HG02938 (cell line): Measurements from ENCODE around the gene TLE3.
A peak's percentile ranks its signal among the peaks of the same experiment; 100 is the strongest.
"Not testable (repeated sequence)": the region's sequence is repeated elsewhere in the genome, so short reads cannot be mapped to it uniquely, and the experiment has no call there.

ENCODE experiments used
- ATAC-seq: cut with Tn5 transposase; IDR thresholded peaks from one replicate; pipeline ENCODE4 v1.9.1; 2021; ENCODE audit warnings: mild to moderate bottlenecking, moderate library complexity; ENCODE audit not compliant: unreplicated experiment

TLE3 gene

DNA sequence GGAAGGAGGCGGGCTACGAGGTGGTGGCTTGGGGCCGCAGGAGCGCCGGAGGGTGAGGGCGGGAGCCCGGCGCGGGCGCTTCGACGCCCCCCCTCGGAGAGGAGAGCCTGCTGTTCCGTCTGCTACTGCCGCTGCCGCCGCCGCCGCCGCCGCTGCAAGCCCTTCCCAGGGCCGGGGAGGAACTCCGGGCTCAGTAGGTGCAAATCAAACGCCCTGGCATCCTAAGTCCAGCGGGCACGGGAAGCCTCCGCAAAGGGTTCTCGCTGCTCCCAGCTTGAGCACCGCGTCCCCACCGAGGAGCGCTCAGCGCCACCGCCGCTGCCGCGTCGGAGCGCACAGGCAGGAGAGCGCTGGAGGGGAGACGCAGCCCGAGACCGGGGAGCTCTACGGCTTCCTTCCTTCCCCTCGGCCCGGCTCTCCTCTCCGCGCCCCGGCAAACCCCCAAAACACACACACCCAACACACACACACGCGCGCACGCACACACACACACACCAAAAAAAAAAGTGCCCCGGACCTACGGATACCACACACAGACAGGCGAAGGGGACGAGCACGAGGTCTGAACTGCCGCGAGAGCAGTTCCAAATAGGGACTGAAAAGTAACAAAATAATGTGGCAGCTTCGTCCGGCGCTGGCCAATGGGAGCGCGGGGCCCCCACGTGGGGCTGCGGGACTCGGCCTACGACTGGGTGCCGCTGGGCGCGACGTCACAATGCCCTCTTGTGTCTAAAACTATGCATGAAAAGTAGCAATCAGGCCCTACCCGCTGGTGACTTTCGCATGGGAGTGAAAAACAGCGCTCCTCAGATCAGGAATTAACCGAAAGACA, at the start of gene TLE3:
Gene TLE3 (minus strand): TSS at position 597 of the 832 bp plus-strand sequence. CDS start 1,119 bp downstream, outside the sequence.
- peak; percentile 55 for ATAC-seq

DNA sequence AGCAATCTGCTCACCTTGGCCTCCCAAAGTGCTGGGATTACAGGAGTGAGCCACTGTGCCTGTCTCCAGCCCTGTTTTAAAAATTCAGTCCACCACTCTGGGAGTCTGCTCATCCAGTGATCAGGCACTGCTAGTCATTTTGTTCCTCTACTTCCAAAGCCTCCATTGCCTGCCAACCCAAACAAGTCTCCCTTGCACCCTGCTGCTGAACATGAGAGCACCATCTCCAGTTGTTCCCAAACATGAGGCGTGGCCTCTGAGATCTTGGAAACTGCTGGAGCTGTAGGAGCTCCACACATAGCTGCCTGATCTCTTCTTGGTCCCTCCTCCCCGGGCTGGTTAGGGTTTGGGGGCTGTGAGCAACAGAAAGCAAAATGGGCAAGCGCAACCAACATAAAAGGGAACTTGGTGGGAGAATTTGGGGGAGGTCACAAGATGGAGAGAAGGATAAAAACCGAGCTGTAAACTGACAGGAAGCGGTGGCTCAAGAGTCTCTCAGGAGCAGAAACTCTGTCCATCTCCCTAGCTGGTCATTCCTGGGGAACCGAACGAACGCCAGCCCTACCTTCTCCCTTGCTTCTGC, 49.6 kb upstream of the TLE3 start:
- no peak for ATAC-seq

GRCh38 chr15:70146771-70147170, 49.1 kb upstream of the TLE3 start:
- ATAC-seq, result no peak

- no peak for ATAC-seq
These were observed 48.4 kb upstream of the TLE3 start for GRCh38 chr15:70146162-70146561.

DNA sequence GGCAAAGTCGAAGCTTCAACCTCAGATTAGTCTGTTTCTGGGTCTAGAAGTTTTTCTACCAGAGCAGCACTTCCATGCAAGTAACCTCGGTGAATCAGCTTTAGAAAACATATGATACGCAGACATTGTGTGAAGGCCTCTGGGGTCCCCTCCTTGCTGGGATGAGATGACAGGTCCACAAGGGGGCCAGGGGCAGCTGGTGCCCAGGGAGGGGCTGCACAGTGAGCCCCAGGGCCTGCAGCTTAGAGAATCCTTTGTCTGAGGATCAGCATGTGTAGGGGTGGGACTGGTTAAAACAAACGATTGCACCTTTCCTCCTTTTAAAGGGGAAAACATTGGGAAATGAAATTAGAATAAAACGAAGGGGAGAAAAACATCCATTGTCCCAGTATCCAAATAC, 47.5 kb upstream of the TLE3 start:
- no peak for ATAC-seq

- no peak for ATAC-seq
These were observed 44.8 kb upstream of the TLE3 start for GRCh38 chr15:70142322-70143191.

- ATAC-seq, result no peak
These were observed 44.3 kb upstream of the TLE3 start for GRCh38 chr15:70142072-70142321.

DNA sequence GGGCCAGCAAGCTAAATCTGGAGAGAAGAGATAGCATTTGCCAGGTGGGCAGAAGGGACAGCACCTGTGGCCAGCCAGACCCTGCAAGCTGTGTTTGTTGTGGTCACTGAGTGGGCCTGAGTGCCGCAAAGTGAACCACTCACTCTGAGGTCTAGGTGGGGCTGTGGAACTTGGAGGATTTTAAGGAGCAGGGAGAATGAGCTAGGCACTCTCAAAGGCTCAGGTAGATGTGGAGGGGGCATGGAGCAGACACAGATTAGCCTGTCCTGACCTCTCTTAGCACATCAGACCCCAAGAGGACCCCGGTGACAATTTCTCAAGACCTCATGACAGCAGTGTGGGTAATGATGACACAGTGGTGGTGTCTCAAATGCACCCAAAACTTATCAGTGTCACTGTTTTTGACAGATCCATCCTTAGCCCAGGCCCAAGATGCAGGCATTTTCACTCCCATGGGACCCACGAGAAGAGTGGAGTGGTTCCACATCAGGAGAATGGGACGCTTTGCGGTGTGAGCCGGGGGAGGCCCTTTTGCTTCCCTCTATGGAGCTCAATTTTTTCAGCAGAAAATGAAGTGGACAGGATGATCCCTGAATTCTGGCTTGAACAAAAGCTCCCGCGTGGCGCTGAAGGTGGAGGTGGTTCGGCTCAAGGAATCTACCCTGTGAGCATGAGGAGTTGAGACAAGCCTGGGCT, 43.8 kb upstream of the TLE3 start:
- no peak for ATAC-seq

DNA sequence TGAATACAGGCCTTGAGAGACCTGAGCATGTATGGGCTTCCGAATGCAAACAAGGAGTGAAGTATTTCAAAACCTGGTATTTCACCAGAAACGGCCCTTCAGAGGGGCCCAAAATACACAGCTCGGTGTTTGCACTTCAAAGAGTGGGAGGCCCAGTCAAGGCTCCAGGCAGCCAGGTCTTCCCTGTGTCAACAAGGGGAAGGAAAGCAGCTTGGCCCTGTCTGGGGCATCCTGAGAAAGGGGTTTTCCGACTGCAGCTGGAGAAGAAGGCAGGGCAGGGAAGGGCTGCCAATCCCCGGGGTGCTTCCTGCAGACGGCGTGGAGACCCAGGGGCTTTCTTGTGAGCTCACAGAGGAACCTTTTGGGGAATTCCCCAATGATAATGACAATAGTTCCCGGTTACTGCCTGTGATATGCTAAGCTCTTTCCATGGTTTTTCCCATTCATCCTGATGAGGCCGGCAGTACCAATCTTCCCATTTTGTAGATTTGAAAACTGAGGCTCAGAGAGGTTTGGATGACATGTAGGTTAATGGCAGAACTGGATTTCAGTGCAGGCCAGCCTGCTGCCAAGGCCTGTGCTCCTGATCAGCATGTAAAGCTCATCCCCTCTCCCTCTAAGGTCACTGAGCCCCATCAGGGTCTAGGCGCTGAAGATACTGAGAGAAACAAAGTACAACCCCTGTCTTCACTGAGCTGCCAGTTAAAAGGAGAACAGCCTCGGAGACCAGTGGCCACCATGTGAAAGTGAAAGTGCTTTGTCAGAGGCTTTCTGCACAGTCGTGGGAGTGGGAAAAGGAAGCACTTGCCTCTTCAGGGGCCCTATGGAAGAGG, 43.0 kb upstream of the TLE3 start:
- ATAC-seq, result no peak

- no peak for ATAC-seq
These were observed 42.4 kb upstream of the TLE3 start for GRCh38 chr15:70140025-70140542.

GRCh38 chr15:70137967-70138366, 40.2 kb upstream of the TLE3 start:
- ATAC-seq, result no peak

DNA sequence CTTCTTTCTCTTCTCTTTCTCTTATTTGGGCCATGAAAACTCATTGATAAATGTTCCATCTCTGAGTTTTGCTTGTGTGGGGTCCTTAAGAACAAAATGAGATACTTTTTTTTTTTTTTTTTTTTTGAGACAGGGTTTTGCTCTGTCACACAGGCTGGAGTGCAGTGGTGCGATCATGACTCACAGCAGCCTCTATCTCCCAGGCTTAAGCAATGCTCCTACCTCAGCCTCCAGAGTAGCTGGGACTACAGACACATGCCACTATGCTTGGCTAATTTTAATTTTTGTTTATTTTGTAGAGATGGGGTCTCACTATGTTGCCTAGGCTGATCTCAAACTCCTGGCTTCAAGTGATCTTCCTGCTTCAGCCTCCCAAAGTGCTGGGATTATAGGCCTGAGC, 39.3 kb upstream of the TLE3 start:
- ATAC-seq, result not testable (repeated sequence)

DNA sequence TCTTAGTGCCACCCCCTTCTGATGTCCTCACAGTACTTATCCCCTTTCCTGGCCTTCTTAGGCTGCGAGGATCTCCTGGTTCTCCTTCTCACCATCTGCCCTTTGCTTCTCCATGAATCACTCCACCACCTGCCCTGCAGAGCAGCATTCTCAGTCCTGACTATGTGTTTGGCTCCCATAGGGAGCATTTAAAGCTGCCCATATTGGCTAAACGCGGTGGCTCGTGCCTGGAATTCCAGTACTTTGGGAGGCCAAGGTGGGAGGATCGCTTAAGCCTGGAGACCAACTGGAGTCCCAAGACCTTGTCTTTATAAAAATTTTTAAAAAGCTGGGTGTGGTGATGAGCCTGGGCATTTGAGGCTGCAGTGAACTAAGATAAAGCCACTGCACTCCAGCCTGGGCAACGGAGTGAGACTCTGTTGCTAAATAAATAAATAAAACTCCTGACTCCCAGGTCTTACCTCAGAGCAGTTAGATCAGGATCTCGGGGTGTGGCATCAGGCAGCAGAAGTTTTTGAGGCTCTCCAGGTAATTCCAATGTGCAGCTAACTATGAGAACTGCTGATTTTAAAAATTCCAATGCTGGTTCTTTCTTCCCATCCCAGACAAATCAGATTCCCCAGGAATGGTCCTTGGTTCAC, 36.2 kb upstream of the TLE3 start:
- no peak for ATAC-seq

DNA sequence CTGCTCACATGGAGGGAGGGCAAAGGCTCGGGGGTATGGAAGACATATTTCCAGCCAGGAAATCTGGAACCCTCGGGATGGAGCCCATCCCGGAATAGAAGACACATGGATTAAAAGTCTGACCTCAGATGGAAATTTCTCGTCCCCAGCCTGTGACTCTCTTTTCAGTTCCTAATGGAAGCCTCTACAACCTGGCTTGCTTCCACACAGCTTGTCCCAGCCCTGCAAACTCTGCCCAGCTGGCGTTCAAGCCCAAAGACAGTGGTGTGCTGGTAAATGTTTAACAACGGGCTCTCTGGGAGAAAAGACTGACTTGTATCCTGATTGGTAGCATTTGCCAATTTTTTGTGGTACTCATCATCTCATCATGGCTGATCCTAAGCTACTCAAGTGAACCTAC, 35.6 kb upstream of the TLE3 start:
- ATAC-seq, result no peak

GRCh38 chr15:70132571-70132970, 34.9 kb upstream of the TLE3 start:
- ATAC-seq, result no peak

- no peak for ATAC-seq
These were observed 34.4 kb upstream of the TLE3 start for GRCh38 chr15:70132139-70132538.

GRCh38 chr15:70128414-70129140, 30.9 kb upstream of the TLE3 start:
- no peak for ATAC-seq

- ATAC-seq, result no peak
These were observed 30.2 kb upstream of the TLE3 start for GRCh38 chr15:70127770-70128413.
